Ovary (tissue), 9 donors: ENCODE data around the gene LRRC8E. TPM values are rescaled to one million over a fixed set of nuclear protein-coding genes. Genes with fewer than 3 reads are reported as not detected.

Experiments
- DNase-seq, 5 donors: peaks; one replicate each; pipeline ENCODE4 v3.0.0-alpha.2; 2019 to 2020
- H3K27ac ChIP-seq, 2 donors: fragments of 200-600 bp; one replicate each; pipeline versions ENCODE4 v1.5.1 to v1.8.0; 2019 to 2022
- H3K27me3 ChIP-seq: fragments of 200-600 bp; one replicate; pipeline ENCODE4 v1.8.0; 2022
- H3K36me3 ChIP-seq: fragments of 200-600 bp; sonication (generic); one replicate; pipeline ENCODE4 v1.5.1; 2019
- H3K4me1 ChIP-seq: one replicate; pipeline ENCODE4 v1.8.1; 2013; ENCODE audit warnings: mild to moderate bottlenecking, moderate library complexity; ENCODE audit not compliant: insufficient read depth
- H3K4me3 ChIP-seq: fragments of 200-600 bp; sonication (generic); one replicate; pipeline ENCODE4 v1.5.1; 2017
- H3K9me3 ChIP-seq, 2 donors: fragments of 200-600 bp in 1 of 2; sonication (generic) in 1 of 2; one replicate each; pipeline versions ENCODE4 v1.5.1 to v1.8.1; 2013 to 2019; ENCODE audit warnings: mild to moderate bottlenecking in 1 of 2, moderate library complexity in 1 of 2
- CTCF ChIP-seq, 3 donors: fragments of 450-650 bp in 2 of 3; fragments of 200-600 bp in 1 of 3; IDR thresholded peaks; one replicate each; pipeline versions ENCODE4 v1.5.1 to v1.8.0; 2016 to 2022; ENCODE audit warnings: antibody characterized with exemption in 3 of 3, mild to moderate bottlenecking in 1 of 3
- EP300 ChIP-seq: sonication (generic); formaldehyde crosslinking; IDR thresholded peaks from one replicate; pipeline ENCODE4 v1.6.1; 2017; ENCODE audit warnings: antibody characterized with exemption
- POLR2A ChIP-seq: fragments of 450-650 bp; IDR thresholded peaks from one replicate; pipeline ENCODE4 v1.6.1; 2017; ENCODE audit warnings: antibody characterized with exemption, mild to moderate bottlenecking, moderate library complexity
- WGBS, 3 donors: extraction: QIAGEN DNeasy Blood & Tissue Kit in 1 of 3; methylation state at CpG; one replicate each; pipeline versions ENCODE4 v1.1.5 to v1.1.7; 2013 to 2017; 5-methylcytosine and 5-hydroxymethylcytosine counted together
- intact Hi-C, 4 donors: fragments of 100-400 bp; cut with DNase I; formaldehyde crosslinking; loops; one replicate each; pipeline versions ENCODE4 v1.11.0 to v1.15.1; 2022 to 2023
- polyA plus RNA-seq, 2 donors: library from polyadenylated mRNA; stranded (reverse); fragments of 200-250 nt in 1 of 2; fragments of 350-450 nt in 1 of 2; fragmentation: Illumina TruSeq in 1 of 2; extraction: RNeasy Lipid Tissue Mini Kit (QIAGEN cat#74804) in 1 of 2; gene quantifications; one replicate each; pipeline ENCODE4 v1.2.3, GENCODE V29; 2013 to 2014
- total RNA-seq, 7 donors: library from RNA; depleted of rRNA in 2 of 7; stranded (reverse); fragments of >200 nt in 2 of 7; fragmentation: NEBNext Ultra II Directional in 3 of 7; extraction: Animal tissue kit (Norgen Biotek cat#: 25700) in 3 of 7; gene quantifications; one replicate each; pipeline versions ENCODE4 v1.1.0 to v1.2.4, GENCODE V29; 2016 to 2023
- donor health status: DM: no; HTN: no; CAD: no; lungs with moderate emphysema.
- donor health status: DM: no; HTN: no; CAD: no.
- donor health status: Bipolar disorder and iron deficiency.
- donor health status: DM: yes; HTN: yes; CAD: no.
- donor health status: DM: no; HTN: no; CAD: no.
- donor health status: DM: yes; HTN: yes; CAD: no.

LRRC8E gene
- total and polyA plus RNA-seq, 9 donors: 0.10 to 2.1 (median 0.72) TPM; not detected in 2

GRCh38 chr19:7898967-7899366, 10.7 kb downstream of the LRRC8E start:
- no peaks in the 10 kb centered on the region for H3K27me3 ChIP-seq
- intact Hi-C loops: no loop called here
- TF ChIP-seq CTCF (IDR thresholded peaks at IDR 0.05) (no peak), POLR2A (no peak), EP300 (no peak)
- H3K27ac ChIP-seq: no peak overlapping the region
- DNase-seq: no peak
- WGBS, 3 donors: 91 to 96% (median 93%) methylated on average over 16 of the region's 16 CpGs
- no peak overlapping the region for H3K4me3 ChIP-seq
- H3K9me3 ChIP-seq: no peaks in the 10 kb centered on the region
- no peaks in the 10 kb centered on the region for H3K4me1 ChIP-seq
- H3K36me3 ChIP-seq: no peaks in the 10 kb centered on the region

GRCh38 chr19:7899751-7900378, 11.6 kb downstream of the LRRC8E start:
- Histone ChIP-seq H3K36me3 (no peaks in the 10 kb centered on the region), H3K9me3 (no peaks in the 10 kb centered on the region), H3K4me3 (no peak overlapping the region), H3K27ac (no peak overlapping the region), H3K4me1 (peaks cover 6% of the 10 kb centered on the region), H3K27me3 (no peaks in the 10 kb centered on the region)
- intact Hi-C loops: no loop called here
- WGBS, 3 donors: 88 to 91% (median 91%) methylated on average over 34 of the region's 34 CpGs
- DNase-seq: peak in 3 of 5 donors; percentile 33 to 39 (median 33)
- TF ChIP-seq CTCF (IDR thresholded peaks at IDR 0.05) (no peak), POLR2A (no peak), EP300 (no peak)

GRCh38 chr19:7900401-7900870, 12.1 kb downstream of the LRRC8E start:
- H3K27ac ChIP-seq: no peak overlapping the region

GRCh38 chr19:7900931-7901330, 12.6 kb downstream of the LRRC8E start:
- no peaks in the 10 kb centered on the region for H3K36me3 ChIP-seq
- H3K9me3 ChIP-seq: no peaks in the 10 kb centered on the region
- 71 to 84% (median 75%) methylated on average over 3 of the region's 3 CpGs for WGBS, 3 donors
- TF ChIP-seq CTCF (IDR thresholded peaks at IDR 0.05) (no peak), EP300 (no peak), POLR2A (no peak)
- H3K4me3 ChIP-seq: no peak overlapping the region
- no peak for DNase-seq
- intact Hi-C loops: no loop called here
- no peaks in the 10 kb centered on the region for H3K27me3 ChIP-seq
- H3K4me1 ChIP-seq: peaks cover 12% of the 10 kb centered on the region
- no peak overlapping the region for H3K27ac ChIP-seq

More at GRCh38 chr19:7900401-7900870, 12.1 kb downstream of the LRRC8E start:
- H3K27me3 ChIP-seq: no peaks in the 10 kb centered on the region
- peaks cover 9% of the 10 kb centered on the region for H3K4me1 ChIP-seq
- no peaks in the 10 kb centered on the region for H3K36me3 ChIP-seq
- H3K9me3 ChIP-seq: no peaks in the 10 kb centered on the region
- intact Hi-C loops: no loop called here
- TF ChIP-seq CTCF (IDR thresholded peaks at IDR 0.05) (no peak), EP300 (no peak)
- no peak overlapping the region for H3K4me3 ChIP-seq
- 70 to 82% (median 75%) methylated on average over 21 of the region's 21 CpGs for WGBS, 3 donors
- DNase-seq: peak in 2 of 5 donors; percentile 32 to 38
